Neural cell (in vitro differentiated cells): ENCODE results near the gene NDUFS3. TPM values are rescaled to one million over a fixed set of nuclear protein-coding genes. Genes with fewer than 3 reads are reported as not detected.
A peak's percentile ranks its signal among the peaks of the same experiment; 100 is the strongest.
"Not testable (repeated sequence)": the region's sequence is repeated elsewhere in the genome, so short reads cannot be mapped to it uniquely, and the experiment has no call there.

Source experiments
- H2AFZ ChIP-seq: fragments of 200-600, 300-800 bp; sonication (generic), shearing (Covaris generic); 2 replicates; pipeline ENCODE4 v1.6.0; 2014; ENCODE audit warnings: low read depth, mild to moderate bottlenecking, antibody characterized with exemption, low read length, moderate library complexity
- H3F3A ChIP-seq: fragments of 200-600 bp; shearing (Covaris generic); 2 replicates; pipeline ENCODE4 v1.6.1; 2016; ENCODE audit warnings: mild to moderate bottlenecking, moderate library complexity, mixed read lengths, antibody characterized with exemption, low read length; ENCODE audit not compliant: insufficient read depth, poor library complexity, severe bottlenecking
- H3K27ac ChIP-seq: fragments of 200-600, 300-800 bp; sonication (generic), shearing (Covaris generic); 2 replicates; pipeline ENCODE4 v1.5.1; 2014; ENCODE audit warnings: mild to moderate bottlenecking, low read length, moderate library complexity
- H3K27me3 ChIP-seq: fragments of 300-800, 200-600 bp; sonication (generic), shearing (Covaris generic); 2 replicates; pipeline ENCODE4 v1.6.0; 2014; ENCODE audit warnings: mild to moderate bottlenecking, low read depth, low read length, moderate library complexity; ENCODE audit not compliant: insufficient read depth
- H3K36me3 ChIP-seq: fragments of 300-800, 200-600 bp; sonication (generic), shearing (Covaris generic); 2 replicates; pipeline ENCODE4 v1.5.1; 2014; ENCODE audit warnings: mild to moderate bottlenecking, antibody characterized with exemption, low read length, moderate library complexity; ENCODE audit not compliant: insufficient read depth
- H3K4me2 ChIP-seq: fragments of 300-800, 200-600 bp; sonication (generic), shearing (Covaris generic); 2 replicates; pipeline ENCODE4 v1.6.0; 2014; ENCODE audit warnings: mild to moderate bottlenecking, low read length
- H3K4me3 ChIP-seq: fragments of 300-800, 200-600 bp; sonication (generic), shearing (Covaris generic); 2 replicates; pipeline ENCODE4 v1.5.1; 2014; ENCODE audit warnings: mild to moderate bottlenecking, low read length, moderate library complexity
- H3K79me2 ChIP-seq: fragments of 200-600 bp; shearing (Covaris generic); replicated peaks from 2 replicates; pipeline ENCODE4 v1.6.0; 2014; ENCODE audit warnings: mild to moderate bottlenecking, low read length, moderate library complexity; ENCODE audit not compliant: insufficient read depth
- H3K9ac ChIP-seq: fragments of 300-800, 200-600 bp; sonication (generic), shearing (Covaris generic); 2 replicates; pipeline ENCODE4 v1.6.1; 2016; ENCODE audit warnings: mild to moderate bottlenecking, low read length, mixed read lengths
- H3K9me2 ChIP-seq: fragments of 200-600 bp; shearing (Covaris generic); 2 replicates; pipeline ENCODE4 v1.6.1; 2016; ENCODE audit warnings: mild to moderate bottlenecking, low read length, mixed read lengths; ENCODE audit not compliant: insufficient read depth
- H3K9me3 ChIP-seq: fragments of 200-600, 300-800 bp; sonication (generic), shearing (Covaris generic); 2 replicates; pipeline ENCODE4 v1.6.1; 2016; ENCODE audit warnings: mild to moderate bottlenecking, mixed run types, low read length, moderate library complexity, mixed read lengths
- H4K20me1 ChIP-seq: fragments of 200-600 bp; shearing (Covaris generic); 2 replicates; pipeline ENCODE4 v1.6.1; 2016; ENCODE audit warnings: mild to moderate bottlenecking, mixed run types; ENCODE audit not compliant: insufficient read depth
- EP300 ChIP-seq: fragments of 450-650 bp; conservative IDR thresholded peaks from 2 replicates; pipeline ENCODE4 v1.6.1; 2014; ENCODE audit warnings: antibody characterized with exemption, mild to moderate bottlenecking, moderate library complexity; ENCODE audit not compliant: poor library complexity, severe bottlenecking
- EZH2 ChIP-seq: fragments of 200-600, 300-800 bp; shearing (Covaris generic), sonication (generic); IDR thresholded peaks from 2 replicates; pipeline ENCODE4 v1.6.1; 2014; ENCODE audit warnings: antibody characterized with exemption, low read length, borderline replicate concordance, mild to moderate bottlenecking; ENCODE audit not compliant: insufficient read depth, poor library complexity, severe bottlenecking
- MXI1 ChIP-seq: fragments of 450-650 bp; conservative IDR thresholded peaks from 2 replicates; pipeline ENCODE4 v1.6.1; 2014; ENCODE audit warnings: antibody characterized with exemption, mild to moderate bottlenecking; ENCODE audit not compliant: poor library complexity, severe bottlenecking
- POLR2AphosphoS5 ChIP-seq: IDR thresholded peaks from 2 replicates; pipeline ENCODE4 v1.6.1; 2012
- RAD21 ChIP-seq: fragments of 450-650 bp; conservative IDR thresholded peaks from 2 replicates; pipeline ENCODE4 v1.6.1; 2014; ENCODE audit warnings: antibody characterized with exemption, mild to moderate bottlenecking, moderate library complexity
- SMC3 ChIP-seq: fragments of 450-650 bp; conservative IDR thresholded peaks from 2 replicates; pipeline ENCODE4 v1.6.1; 2014; ENCODE audit warnings: antibody characterized with exemption, mild to moderate bottlenecking, moderate library complexity; ENCODE audit not compliant: poor library complexity
- TAF1 ChIP-seq: IDR thresholded peaks from 2 replicates; pipeline ENCODE4 v1.6.1; 2012; ENCODE audit warnings: low read depth
- polyA minus RNA-seq: library from RNA; depleted of rRNA, polyadenylated mRNA; stranded (reverse); fragments of >200 nt; gene quantifications from 2 replicates; pipeline ENCODE4 v1.2.3, GENCODE V29; 2014
- polyA plus RNA-seq: library from polyadenylated mRNA; depleted of rRNA; stranded (reverse); fragments of >200 nt; gene quantifications from 2 replicates; pipeline ENCODE4 v1.2.3, GENCODE V29; 2014
- TF ChIP-seq, protein P1 (sequence below): IDR thresholded peaks from 2 replicates; pipeline ENCODE4 v1.6.1; 2012; ENCODE audit warnings: borderline replicate concordance
- TF ChIP-seq, protein P2 (sequence below): fragments of 450-650 bp; IDR thresholded peaks from 2 replicates; pipeline ENCODE4 v1.5.1; 2014; ENCODE audit warnings: antibody characterized with exemption, mild to moderate bottlenecking, moderate library complexity; ENCODE audit not compliant: poor library complexity, severe bottlenecking

Gene NDUFS3
- polyA plus RNA-seq (154 and 186 TPM in 2 replicates), polyA minus RNA-seq (64.0 and 68.9 TPM in 2 replicates)

DNA sequence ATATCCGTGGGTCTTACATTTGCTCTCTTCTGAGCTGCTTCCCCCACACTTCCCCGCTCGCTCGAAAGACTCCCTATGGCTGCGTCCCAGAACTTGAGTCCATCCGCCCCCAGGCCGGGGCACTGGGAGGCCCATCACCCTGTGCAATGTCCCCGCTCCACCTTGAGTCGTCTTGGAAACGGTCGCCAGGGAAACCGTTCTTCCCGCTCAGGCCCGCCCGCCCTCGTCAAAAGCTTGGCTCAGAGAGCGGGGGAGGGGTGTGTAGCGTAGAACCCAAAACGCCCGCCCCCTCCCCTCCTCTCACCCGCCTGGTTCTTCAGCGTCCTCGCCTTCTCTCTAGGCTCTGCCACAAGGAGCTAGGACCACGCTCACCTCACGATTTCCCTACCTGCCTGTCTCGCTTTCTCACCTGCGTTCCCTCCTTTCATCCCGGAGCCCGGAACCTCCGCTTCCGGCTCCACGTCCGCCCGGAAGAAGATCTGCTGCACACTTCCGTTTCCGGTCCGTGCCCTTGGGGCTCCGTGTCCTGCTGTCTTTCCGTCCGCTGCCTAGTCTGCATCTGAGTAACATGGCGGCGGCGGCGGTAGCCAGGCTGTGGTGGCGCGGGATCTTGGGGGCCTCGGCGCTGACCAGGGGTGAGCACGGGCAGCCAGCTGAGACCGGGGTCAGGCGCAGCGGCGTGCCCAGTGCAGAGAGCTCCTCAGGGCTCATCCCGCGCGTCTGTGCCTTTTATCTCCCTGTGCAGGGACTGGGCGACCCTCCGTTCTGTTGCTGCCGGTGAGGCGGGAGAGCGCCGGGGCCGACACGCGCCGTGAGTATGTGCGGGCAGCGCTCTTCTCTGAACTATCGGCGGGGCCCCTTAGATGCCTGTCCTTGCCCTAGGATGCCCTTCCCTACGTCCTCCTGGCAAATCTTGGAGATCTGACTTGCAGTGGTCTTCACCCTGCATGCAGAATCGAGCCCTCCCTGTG is at the start of gene NDUFS3, which contains the start of gene KBTBD4:
TSS of gene NDUFS3 (plus strand) at position 551 of the 971 bp plus-strand sequence. CDS start at position 569, 18 bp downstream.
TSS of gene KBTBD4 (minus strand) at position 447 of the 971 bp plus-strand sequence. CDS start at position 428, 19 bp downstream.
- Histone ChIP-seq H3K4me3 (peak within 1 kb of the TSS; percentile 92), H3K9me3 (no peaks in the 10 kb centered on the region), H3K79me2 (peaks cover 44% of the 10 kb centered on the region), H3K4me2 (peak within 1 kb of the TSS; percentile 98), H4K20me1 (no peaks in the 10 kb centered on the region), H3K9me2 (no peaks in the 10 kb centered on the region), H3K36me3 (peaks cover 4% of the 10 kb centered on the region), H3K9ac (peak within 1 kb of the TSS; percentile 86), H2AFZ (peak within 1 kb of the TSS; percentile 65), H3K27ac (peak within 1 kb of the TSS; percentile 96), H3F3A (no peaks in the 10 kb centered on the region), H3K27me3 (no peaks in the 10 kb centered on the region)
- TF ChIP-seq EP300, result peak; percentile 84
- peak; percentile 71 for TF ChIP-seq SMC3
- peak; percentile 93 for TF ChIP-seq TAF1
- no peak for TF ChIP-seq EZH2
- peak; percentile 98 for TF ChIP-seq POLR2AphosphoS5
- TF ChIP-seq, protein P1, sequence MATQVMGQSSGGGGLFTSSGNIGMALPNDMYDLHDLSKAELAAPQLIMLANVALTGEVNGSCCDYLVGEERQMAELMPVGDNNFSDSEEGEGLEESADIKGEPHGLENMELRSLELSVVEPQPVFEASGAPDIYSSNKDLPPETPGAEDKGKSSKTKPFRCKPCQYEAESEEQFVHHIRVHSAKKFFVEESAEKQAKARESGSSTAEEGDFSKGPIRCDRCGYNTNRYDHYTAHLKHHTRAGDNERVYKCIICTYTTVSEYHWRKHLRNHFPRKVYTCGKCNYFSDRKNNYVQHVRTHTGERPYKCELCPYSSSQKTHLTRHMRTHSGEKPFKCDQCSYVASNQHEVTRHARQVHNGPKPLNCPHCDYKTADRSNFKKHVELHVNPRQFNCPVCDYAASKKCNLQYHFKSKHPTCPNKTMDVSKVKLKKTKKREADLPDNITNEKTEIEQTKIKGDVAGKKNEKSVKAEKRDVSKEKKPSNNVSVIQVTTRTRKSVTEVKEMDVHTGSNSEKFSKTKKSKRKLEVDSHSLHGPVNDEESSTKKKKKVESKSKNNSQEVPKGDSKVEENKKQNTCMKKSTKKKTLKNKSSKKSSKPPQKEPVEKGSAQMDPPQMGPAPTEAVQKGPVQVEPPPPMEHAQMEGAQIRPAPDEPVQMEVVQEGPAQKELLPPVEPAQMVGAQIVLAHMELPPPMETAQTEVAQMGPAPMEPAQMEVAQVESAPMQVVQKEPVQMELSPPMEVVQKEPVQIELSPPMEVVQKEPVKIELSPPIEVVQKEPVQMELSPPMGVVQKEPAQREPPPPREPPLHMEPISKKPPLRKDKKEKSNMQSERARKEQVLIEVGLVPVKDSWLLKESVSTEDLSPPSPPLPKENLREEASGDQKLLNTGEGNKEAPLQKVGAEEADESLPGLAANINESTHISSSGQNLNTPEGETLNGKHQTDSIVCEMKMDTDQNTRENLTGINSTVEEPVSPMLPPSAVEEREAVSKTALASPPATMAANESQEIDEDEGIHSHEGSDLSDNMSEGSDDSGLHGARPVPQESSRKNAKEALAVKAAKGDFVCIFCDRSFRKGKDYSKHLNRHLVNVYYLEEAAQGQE, result peak; percentile 96
- TF ChIP-seq, protein P2, sequence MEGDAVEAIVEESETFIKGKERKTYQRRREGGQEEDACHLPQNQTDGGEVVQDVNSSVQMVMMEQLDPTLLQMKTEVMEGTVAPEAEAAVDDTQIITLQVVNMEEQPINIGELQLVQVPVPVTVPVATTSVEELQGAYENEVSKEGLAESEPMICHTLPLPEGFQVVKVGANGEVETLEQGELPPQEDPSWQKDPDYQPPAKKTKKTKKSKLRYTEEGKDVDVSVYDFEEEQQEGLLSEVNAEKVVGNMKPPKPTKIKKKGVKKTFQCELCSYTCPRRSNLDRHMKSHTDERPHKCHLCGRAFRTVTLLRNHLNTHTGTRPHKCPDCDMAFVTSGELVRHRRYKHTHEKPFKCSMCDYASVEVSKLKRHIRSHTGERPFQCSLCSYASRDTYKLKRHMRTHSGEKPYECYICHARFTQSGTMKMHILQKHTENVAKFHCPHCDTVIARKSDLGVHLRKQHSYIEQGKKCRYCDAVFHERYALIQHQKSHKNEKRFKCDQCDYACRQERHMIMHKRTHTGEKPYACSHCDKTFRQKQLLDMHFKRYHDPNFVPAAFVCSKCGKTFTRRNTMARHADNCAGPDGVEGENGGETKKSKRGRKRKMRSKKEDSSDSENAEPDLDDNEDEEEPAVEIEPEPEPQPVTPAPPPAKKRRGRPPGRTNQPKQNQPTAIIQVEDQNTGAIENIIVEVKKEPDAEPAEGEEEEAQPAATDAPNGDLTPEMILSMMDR, result no peak
- TF ChIP-seq RAD21, result peak; percentile 64
- peak; percentile 89 for TF ChIP-seq MXI1

DNA sequence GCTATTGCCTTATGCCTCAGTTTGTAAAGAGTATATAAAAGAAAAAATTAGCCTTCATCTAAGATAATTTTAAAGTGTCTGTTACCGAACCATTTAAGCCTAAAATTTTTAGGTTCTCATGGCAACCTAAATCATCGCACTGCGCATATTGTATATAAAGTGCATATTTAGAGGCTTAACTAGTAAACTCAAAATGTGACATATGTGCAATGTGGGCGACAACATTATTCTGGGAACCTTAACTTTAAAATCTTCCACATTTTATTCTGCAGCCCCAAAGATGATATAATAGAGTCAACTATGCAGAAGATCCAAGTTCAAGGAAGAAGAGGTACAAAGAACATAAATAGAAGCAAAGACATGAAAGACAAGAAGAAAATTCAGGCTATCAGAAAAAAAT is 48.9 kb upstream of the NDUFS3 start:
- no peak overlapping the region for H3K9ac ChIP-seq
- H3K9me2 ChIP-seq, result no peaks in the 10 kb centered on the region
- no peak for TF ChIP-seq EZH2
- TF ChIP-seq, protein P1, result no peak
- H3F3A ChIP-seq, result peaks cover 3% of the 10 kb centered on the region
- H3K36me3 ChIP-seq, result no peaks in the 10 kb centered on the region
- peak overlapping the region; percentile 88 for H3K27ac ChIP-seq
- H3K79me2 ChIP-seq, result peaks cover 73% of the 10 kb centered on the region
- no peaks in the 10 kb centered on the region for H4K20me1 ChIP-seq
- H3K4me2 ChIP-seq, result no peak overlapping the region
- H3K27me3 ChIP-seq, result no peaks in the 10 kb centered on the region
- no peak overlapping the region for H2AFZ ChIP-seq
- H3K4me3 ChIP-seq, result no peak overlapping the region
- no peaks in the 10 kb centered on the region for H3K9me3 ChIP-seq

DNA sequence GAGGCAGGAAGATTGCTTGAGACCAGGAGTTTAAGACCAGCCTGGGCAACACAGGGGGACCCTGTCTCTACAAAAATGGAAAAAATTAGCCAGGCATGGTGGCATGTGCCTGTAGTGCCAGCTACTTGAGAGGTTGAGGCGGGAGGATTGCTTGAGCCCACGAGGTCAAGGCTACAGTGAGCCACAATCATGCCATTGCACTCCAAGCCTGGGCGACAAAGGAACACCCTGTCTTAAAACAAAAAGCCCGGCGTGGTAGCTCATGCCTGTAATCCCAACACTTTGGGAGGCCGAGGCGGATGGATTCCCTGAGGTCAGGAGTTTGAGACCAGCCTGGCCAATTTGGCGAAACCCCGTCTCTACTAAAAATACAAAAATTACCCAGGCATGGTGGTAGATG is 48.2 kb upstream of the NDUFS3 start:
- H4K20me1 ChIP-seq, H3K9me2 ChIP-seq, H3K36me3 ChIP-seq, H3K4me3 ChIP-seq, H3F3A ChIP-seq, H3K4me2 ChIP-seq, H3K27me3 ChIP-seq, H2AFZ ChIP-seq, H3K9me3 ChIP-seq, H3K9ac ChIP-seq: not testable (repeated sequence)
- Histone ChIP-seq H3K79me2 (peaks cover 72% of the 10 kb centered on the region), H3K27ac (peak overlapping the region; percentile 88)
